GM12891 (cell line): Measurements from ENCODE around the gene DNAH10.

ENCODE experiments used
- PAX5 ChIP-seq: IDR thresholded peaks from 2 replicates; pipeline ENCODE4 v1.6.1; 2011; ENCODE audit warnings: low read length, moderate library complexity, mild to moderate bottlenecking; ENCODE audit not compliant: insufficient read depth, severe bottlenecking
- POLR2A ChIP-seq: IDR thresholded peaks from 2 replicates; pipeline ENCODE4 v1.6.1; 2011; ENCODE audit warnings: low read depth, low read length, control low read depth
- POLR2AphosphoS5 ChIP-seq: IDR thresholded peaks from 2 replicates; pipeline ENCODE4 v1.6.1; 2011; ENCODE audit warnings: low read depth, low read length, control low read depth
- TAF1 ChIP-seq: IDR thresholded peaks from 2 replicates; pipeline ENCODE4 v1.6.1; 2011; ENCODE audit warnings: low read depth, low read length, control low read depth

GRCh38 chr12:123917337-123917850, 155.3 kb downstream of the DNAH10 start:
- TF ChIP-seq POLR2A (no peak), POLR2AphosphoS5 (no peak), PAX5 (no peak), TAF1 (no peak)
